Pancreas (tissue), 10 donors: Measurements from ENCODE around the gene RARRES2. TPM values are rescaled to one million over a fixed set of nuclear protein-coding genes. Genes with fewer than 3 reads are reported as not detected.

Source experiments
- ATAC-seq, 4 donors: fragments of 200-7000 bp; cut with Tn5 transposase; one replicate each; pipeline versions ENCODE4 v1.8.0 to v1.9.1; 2020; ENCODE audit warnings: mild to moderate bottlenecking in 4 of 4, moderate library complexity in 4 of 4
- DNase-seq, 6 donors: peaks; one replicate each; pipeline ENCODE4 v3.0.0-alpha.2; 2020
- FAIRE-seq: peaks from 2 replicates; lab custom pipeline; 2012; peaks lifted over from hg19 to GRCh38; lab: Jason Lieb, UNC
- H3K27ac ChIP-seq, 4 donors: fragments of 200-600 bp; sonication (generic); 1 replicate in 3 of 4; 2 replicates in 1 of 4; pipeline versions ENCODE4 v1.5.0 to v1.8.0; 2020
- H3K27me3 ChIP-seq, 4 donors: fragments of 200-600 bp; one replicate each; pipeline ENCODE4 v1.8.0; 2021
- H3K36me3 ChIP-seq, 3 donors: fragments of 200-600 bp; sonication (generic) in 1 of 3; one replicate each; pipeline versions ENCODE4 v1.5.0 to v1.8.0; 2020 to 2021
- H3K4me1 ChIP-seq, 3 donors: fragments of 200-600 bp; one replicate each; pipeline ENCODE4 v1.8.0; 2021
- H3K4me3 ChIP-seq, 4 donors: fragments of 200-600 bp; sonication (generic) in 2 of 4; one replicate each; pipeline versions ENCODE4 v1.5.0 to v1.8.0; 2020 to 2021
- H3K9me3 ChIP-seq, 4 donors: fragments of 200-600 bp; one replicate each; pipeline ENCODE4 v1.8.0; 2021
- WGBS, 2 donors: extraction: QIAGEN DNeasy Blood & Tissue Kit; methylation state at CpG; one replicate each; pipeline ENCODE4 v1.1.7; 2013; 5-methylcytosine and 5-hydroxymethylcytosine counted together
- intact Hi-C, 3 donors: fragments of 100-400 bp; cut with DNase I; formaldehyde crosslinking; loops; one replicate each; pipeline versions ENCODE4 v1.11.1 to v1.14.2; 2022
- polyA plus RNA-seq, 2 donors: library from polyadenylated mRNA; stranded (reverse); fragments of 200-250 nt; gene quantifications; one replicate each; pipeline ENCODE4 v1.2.3, GENCODE V29; 2013
- total RNA-seq, 6 donors: library from RNA; stranded (reverse); fragmentation: NEBNext Ultra II Directional in 4 of 6; extraction: Animal tissue kit (Norgen Biotek cat#: 25700) in 4 of 6; gene quantifications; one replicate each; pipeline versions ENCODE4 v1.2.1 to v1.2.4, GENCODE V29; 2021 to 2023
- TF ChIP-seq, protein P1 (sequence below), 4 donors: fragments of 200-600 bp; sonication (generic) in 3 of 4; IDR thresholded peaks; one replicate each; pipeline versions ENCODE4 v1.5.0 to v1.8.0; 2021; ENCODE audit warnings: antibody characterized with exemption in 4 of 4
- donor health status: healthy with polysubstance abuse.
- donor health status: DM: no; HTN: no; CAD: no; lungs with moderate emphysema.
- donor health status: DM: no; HTN: no; CAD: no.
- donor health status: control.
- donor health status: control.
- donor health status: Bipolar disorder and iron deficiency.
- donor health status: DM: yes; HTN: yes; CAD: no.
- donor health status: DM: no; HTN: no; CAD: no.
- donor health status: DM: no; HTN: no; CAD: no.
- donor health status: DM: yes; HTN: yes; CAD: no.

The RARRES2 gene
- total and polyA plus RNA-seq, 8 donors, result 125 to 408 (median 236) TPM

DNA sequence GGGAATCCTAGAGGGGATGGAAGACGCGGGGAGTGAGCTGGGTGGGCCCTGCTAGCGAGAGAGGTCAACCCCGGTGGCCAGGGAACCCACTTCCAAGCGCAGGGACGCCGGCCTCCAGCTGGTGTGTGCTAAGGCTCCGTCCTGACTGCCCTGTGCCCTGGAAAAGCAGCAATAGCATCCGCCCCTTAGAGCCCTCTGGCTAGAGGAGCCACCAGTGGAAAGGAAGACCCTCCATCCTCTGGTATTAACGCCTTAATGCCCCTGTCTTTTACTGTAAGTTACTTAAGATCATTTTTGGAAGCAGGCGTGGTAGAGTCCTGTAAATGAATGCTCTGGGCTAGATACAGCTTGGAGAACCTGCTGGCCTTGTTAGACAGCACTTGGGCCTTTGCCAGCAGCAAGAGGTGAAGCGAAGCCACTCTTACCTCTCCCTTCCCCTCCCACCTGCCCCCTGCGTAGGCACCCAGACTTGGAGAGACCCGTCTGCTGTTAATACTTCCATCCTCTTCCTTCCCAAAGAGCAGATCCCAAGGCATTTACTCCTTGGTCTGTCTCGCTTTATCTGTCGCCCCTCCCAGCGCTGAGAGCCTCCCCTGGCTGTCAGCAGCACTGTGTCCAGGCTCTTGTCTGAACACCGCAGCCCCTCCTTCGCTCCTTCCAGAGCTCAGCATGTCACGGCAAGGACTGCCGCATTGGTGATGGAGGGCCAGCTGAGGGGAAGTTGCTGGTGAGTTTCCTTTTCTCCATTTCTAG is 31.8 kb upstream of the RARRES2 start:
- DNase-seq (peak in 4 of 6 donors; percentile 51 to 67 (median 61)), ATAC-seq (no peak), FAIRE-seq (no peak)
- Histone ChIP-seq H3K4me3 (no peak overlapping the region), H3K36me3 (peaks cover 0 to 24% (median 23%) of the 10 kb centered on the region in 3 donors), H3K4me1 (peaks cover 17 to 54% (median 40%) of the 10 kb centered on the region in 3 donors), H3K27ac (peak overlapping the region in 2 of 4 donors; percentile 7 to 8), H3K27me3 (no peaks in the 10 kb centered on the region), H3K9me3 (no peaks in the 10 kb centered on the region)
- intact Hi-C loops, result no loop called here
- TF ChIP-seq, protein P1, sequence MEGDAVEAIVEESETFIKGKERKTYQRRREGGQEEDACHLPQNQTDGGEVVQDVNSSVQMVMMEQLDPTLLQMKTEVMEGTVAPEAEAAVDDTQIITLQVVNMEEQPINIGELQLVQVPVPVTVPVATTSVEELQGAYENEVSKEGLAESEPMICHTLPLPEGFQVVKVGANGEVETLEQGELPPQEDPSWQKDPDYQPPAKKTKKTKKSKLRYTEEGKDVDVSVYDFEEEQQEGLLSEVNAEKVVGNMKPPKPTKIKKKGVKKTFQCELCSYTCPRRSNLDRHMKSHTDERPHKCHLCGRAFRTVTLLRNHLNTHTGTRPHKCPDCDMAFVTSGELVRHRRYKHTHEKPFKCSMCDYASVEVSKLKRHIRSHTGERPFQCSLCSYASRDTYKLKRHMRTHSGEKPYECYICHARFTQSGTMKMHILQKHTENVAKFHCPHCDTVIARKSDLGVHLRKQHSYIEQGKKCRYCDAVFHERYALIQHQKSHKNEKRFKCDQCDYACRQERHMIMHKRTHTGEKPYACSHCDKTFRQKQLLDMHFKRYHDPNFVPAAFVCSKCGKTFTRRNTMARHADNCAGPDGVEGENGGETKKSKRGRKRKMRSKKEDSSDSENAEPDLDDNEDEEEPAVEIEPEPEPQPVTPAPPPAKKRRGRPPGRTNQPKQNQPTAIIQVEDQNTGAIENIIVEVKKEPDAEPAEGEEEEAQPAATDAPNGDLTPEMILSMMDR (IDR thresholded peaks at IDR 0.05), result no peak
- WGBS, 2 donors, result 51 to 60% methylated on average over 21 of the region's 21 CpGs

DNA sequence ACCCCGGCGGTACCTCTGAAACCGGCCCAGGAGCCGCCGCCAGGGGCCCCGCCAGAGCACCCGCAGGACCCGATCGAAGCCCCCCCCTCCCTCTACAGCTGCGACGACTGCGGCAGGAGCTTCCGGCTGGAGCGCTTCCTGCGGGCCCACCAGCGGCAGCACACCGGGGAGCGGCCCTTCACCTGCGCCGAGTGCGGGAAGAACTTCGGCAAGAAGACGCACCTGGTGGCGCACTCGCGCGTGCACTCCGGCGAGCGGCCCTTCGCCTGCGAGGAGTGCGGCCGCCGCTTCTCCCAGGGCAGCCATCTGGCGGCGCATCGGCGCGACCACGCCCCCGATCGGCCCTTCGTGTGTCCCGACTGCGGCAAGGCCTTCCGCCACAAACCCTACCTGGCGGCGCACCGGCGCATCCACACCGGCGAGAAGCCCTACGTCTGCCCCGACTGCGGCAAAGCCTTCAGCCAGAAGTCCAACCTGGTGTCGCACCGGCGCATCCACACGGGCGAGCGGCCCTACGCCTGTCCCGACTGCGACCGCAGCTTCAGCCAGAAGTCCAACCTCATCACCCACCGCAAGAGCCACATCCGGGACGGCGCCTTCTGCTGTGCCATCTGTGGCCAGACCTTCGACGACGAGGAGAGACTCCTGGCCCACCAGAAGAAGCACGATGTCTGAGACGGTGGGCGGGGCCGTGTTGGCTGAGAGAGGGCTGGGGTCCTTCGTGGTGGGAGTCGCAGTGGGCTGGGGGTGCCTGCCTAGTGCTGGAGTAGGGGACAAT is 31.0 kb upstream of the RARRES2 start:
- Histone ChIP-seq H3K27ac (peak overlapping the region in 1 of 4 donors; percentile 8), H3K36me3 (peaks cover 0 to 24% (median 23%) of the 10 kb centered on the region in 3 donors), H3K27me3 (no peaks in the 10 kb centered on the region), H3K9me3 (no peaks in the 10 kb centered on the region), H3K4me3 (no peak overlapping the region), H3K4me1 (peaks cover 16 to 50% (median 37%) of the 10 kb centered on the region in 3 donors)
- whole genome bisulfite sequencing, 2 donors, result 83 to 84% methylated on average over 79 of the region's 79 CpGs
- intact Hi-C loops, result no loop called here
- TF ChIP-seq, protein P1 (IDR thresholded peaks at IDR 0.05), result no peak
- ATAC-seq (no peak), DNase-seq (peak in 1 of 6 donors; percentile 49), FAIRE-seq (no peak)

DNA sequence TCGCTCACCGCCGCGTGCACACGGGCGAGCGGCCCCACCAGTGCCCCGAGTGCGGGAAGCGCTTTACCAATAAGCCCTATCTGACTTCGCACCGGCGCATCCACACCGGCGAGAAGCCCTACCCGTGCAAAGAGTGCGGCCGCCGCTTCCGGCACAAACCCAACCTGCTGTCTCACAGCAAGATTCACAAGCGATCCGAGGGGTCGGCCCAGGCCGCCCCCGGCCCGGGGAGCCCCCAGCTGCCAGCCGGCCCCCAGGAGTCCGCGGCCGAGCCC is 30.5 kb upstream of the RARRES2 start:
- WGBS, 2 donors, result 88 to 93% methylated on average over 30 of the region's 30 CpGs
- no peaks in the 10 kb centered on the region for H3K27me3 ChIP-seq
- H3K4me3 ChIP-seq, result no peak overlapping the region
- H3K9me3 ChIP-seq, result no peaks in the 10 kb centered on the region
- FAIRE-seq, result no peak
- peaks cover 18 to 52% (median 35%) of the 10 kb centered on the region in 3 donors for H3K4me1 ChIP-seq
- H3K36me3 ChIP-seq, result peaks cover 0 to 24% (median 23%) of the 10 kb centered on the region in 3 donors
- TF ChIP-seq, protein P1 (IDR thresholded peaks at IDR 0.05), result no peak
- no peak for DNase-seq
- ATAC-seq, result no peak
- no peak overlapping the region for H3K27ac ChIP-seq
- intact Hi-C loops, result no loop called here

DNA sequence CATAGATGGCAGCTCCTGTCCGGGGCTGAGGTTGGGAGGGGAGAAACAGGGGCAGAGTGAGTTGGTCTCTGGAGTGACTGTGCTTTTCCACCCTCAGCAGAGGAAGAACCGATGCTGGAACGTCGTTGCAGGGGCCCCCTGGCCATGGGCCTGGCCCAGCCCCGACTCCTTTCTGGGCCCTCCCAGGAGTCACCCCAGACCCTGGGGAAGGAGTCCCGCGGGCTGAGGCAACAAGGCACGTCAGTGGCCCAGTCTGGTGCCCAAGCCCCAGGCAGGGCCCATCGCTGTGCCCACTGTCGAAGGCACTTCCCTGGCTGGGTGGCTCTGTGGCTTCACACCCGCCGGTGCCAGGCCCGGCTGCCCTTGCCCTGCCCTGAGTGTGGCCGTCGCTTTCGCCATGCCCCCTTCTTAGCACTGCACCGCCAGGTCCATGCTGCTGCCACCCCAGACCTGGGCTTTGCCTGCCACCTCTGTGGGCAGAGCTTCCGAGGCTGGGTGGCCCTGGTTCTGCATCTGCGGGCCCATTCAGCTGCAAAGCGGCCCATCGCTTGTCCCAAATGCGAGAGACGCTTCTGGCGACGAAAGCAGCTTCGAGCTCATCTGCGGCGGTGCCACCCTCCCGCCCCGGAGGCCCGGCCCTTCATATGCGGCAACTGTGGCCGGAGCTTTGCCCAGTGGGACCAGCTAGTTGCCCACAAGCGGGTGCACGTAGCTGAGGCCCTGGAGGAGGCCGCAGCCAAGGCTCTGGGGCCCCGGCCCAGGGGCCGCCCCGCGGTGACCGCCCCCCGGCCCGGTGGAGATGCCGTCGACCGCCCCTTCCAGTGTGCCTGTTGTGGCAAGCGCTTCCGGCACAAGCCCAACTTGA is 29.9 kb upstream of the RARRES2 start:
- H3K4me1 ChIP-seq, result peaks cover 18 to 48% (median 29%) of the 10 kb centered on the region in 3 donors
- no peak for FAIRE-seq
- no peak overlapping the region for H3K27ac ChIP-seq
- H3K4me3 ChIP-seq, result no peak overlapping the region
- intact Hi-C loops, result no loop called here
- peak in 2 of 6 donors; percentile 63 to 81 for DNase-seq
- TF ChIP-seq, protein P1 (IDR thresholded peaks at IDR 0.05), result no peak
- H3K36me3 ChIP-seq, result peaks cover 0 to 24% (median 23%) of the 10 kb centered on the region in 3 donors
- no peak for ATAC-seq
- 87 to 89% methylated on average over 40 to 48 of the region's 48 CpGs for WGBS, 2 donors
- H3K27me3 ChIP-seq, result no peaks in the 10 kb centered on the region
- no peaks in the 10 kb centered on the region for H3K9me3 ChIP-seq
